Inferior parietal cortex (tissue), 1 donor: ENCODE measurements around the gene AMOT.
"Not testable (repeated sequence)": the region's sequence is repeated elsewhere in the genome, so short reads cannot be mapped to it uniquely, and the experiment has no call there.

Source experiments
- DNase-seq: peaks from one replicate; pipeline ENCODE4 v3.0.0-alpha.2; 2016; ENCODE audit errors: extremely low spot score

AMOT gene

GRCh38 chrX:112840382-112841113 lies at the start of gene AMOT:
Gene AMOT (minus strand): TSS chrX:112840831. CDS start chrX:112823126, 17,705 bp downstream.
- peak; percentile 42 for DNase-seq

- no peak for DNase-seq
Measured at GRCh38 chrX:112889400-112889799, 48.8 kb upstream of the AMOT start.

GRCh38 chrX:112888916-112889315 lies 48.3 kb upstream of the AMOT start:
- no peak for DNase-seq

GRCh38 chrX:112877771-112878173 lies 37.1 kb upstream of the AMOT start:
- DNase-seq: no peak

GRCh38 chrX:112874614-112875013 lies 34.0 kb upstream of the AMOT start:
- DNase-seq: no peak

GRCh38 chrX:112874175-112874574 lies 33.5 kb upstream of the AMOT start:
- no peak for DNase-seq

GRCh38 chrX:112868586-112868985 lies 28.0 kb upstream of the AMOT start:
- no peak for DNase-seq

GRCh38 chrX:112867570-112867969 lies 26.9 kb upstream of the AMOT start:
- DNase-seq: no peak

GRCh38 chrX:112866175-112866574 lies 25.5 kb upstream of the AMOT start:
- DNase-seq: no peak

GRCh38 chrX:112865464-112866025 lies 24.9 kb upstream of the AMOT start:
- no peak for DNase-seq

GRCh38 chrX:112863850-112864249 lies 23.2 kb upstream of the AMOT start:
- DNase-seq: no peak

- no peak for DNase-seq
Measured at GRCh38 chrX:112857478-112857878, 16.8 kb upstream of the AMOT start.

- not testable (repeated sequence) for DNase-seq
Measured at GRCh38 chrX:112854901-112855300, 14.3 kb upstream of the AMOT start.

GRCh38 chrX:112852851-112853250 lies 12.2 kb upstream of the AMOT start:
- DNase-seq: no peak

GRCh38 chrX:112851806-112852205 lies 11.2 kb upstream of the AMOT start:
- DNase-seq: no peak

- no peak for DNase-seq
Measured at GRCh38 chrX:112851161-112851779, 10.6 kb upstream of the AMOT start.

GRCh38 chrX:112849016-112849415 lies 8.4 kb upstream of the AMOT start:
- DNase-seq: no peak

- DNase-seq: no peak
Measured at GRCh38 chrX:112846782-112847181, 6.2 kb upstream of the AMOT start.

- no peak for DNase-seq
Measured at GRCh38 chrX:112846187-112846586, 5.6 kb upstream of the AMOT start.

- DNase-seq: no peak
Measured at GRCh38 chrX:112844250-112844649, 3.6 kb upstream of the AMOT start.

GRCh38 chrX:112841820-112842157 lies 1.2 kb upstream of the AMOT start:
- no peak for DNase-seq

GRCh38 chrX:112841114-112841819 lies 636 bp upstream of the AMOT start:
- peak; percentile 80 for DNase-seq

- no peak for DNase-seq
Measured at GRCh38 chrX:112839856-112840255, 775 bp downstream of the AMOT start.
